Measurements from ENCODE around the gene THPO. TPM values are rescaled to one million over a fixed set of nuclear protein-coding genes. Genes with fewer than 3 reads are reported as not detected.

Gene THPO
- total and polyA plus RNA-seq, 10 of the 15 experiments (the other 5 are each of a cell fraction or from before 2014, with no cell fraction given) = not detected

- no peak for TF ChIP-seq REST (IDR thresholded peaks at IDR 0.05; ENCODE audit: low read depth, low read length)
- no peak for TF ChIP-seq KLF5 (IDR thresholded peaks at IDR 0.05; ENCODE audit: partially characterized antibody)
- peak; percentile 55 for TF ChIP-seq YY1 (IDR thresholded peaks at IDR 0.05; ENCODE audit: low read depth, low read length)
- TF ChIP-seq, protein P1, sequence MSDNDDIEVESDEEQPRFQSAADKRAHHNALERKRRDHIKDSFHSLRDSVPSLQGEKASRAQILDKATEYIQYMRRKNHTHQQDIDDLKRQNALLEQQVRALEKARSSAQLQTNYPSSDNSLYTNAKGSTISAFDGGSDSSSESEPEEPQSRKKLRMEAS (IDR thresholded peaks at IDR 0.05; ENCODE audit: low read depth, low read length) = no peak
- no peak for TF ChIP-seq ESRRA (IDR thresholded peaks at IDR 0.05; ENCODE audit: low read length)
- TF ChIP-seq SIN3A (IDR thresholded peaks at IDR 0.05; ENCODE audit: low read depth, low read length) = no peak
- TF ChIP-seq ZNF622 (IDR thresholded peaks at IDR 0.05) = no peak
- TF ChIP-seq SMAD5 (IDR thresholded peaks at IDR 0.05; ENCODE audit: low read depth) = no peak
- no peak for TF ChIP-seq SKIL (IDR thresholded peaks at IDR 0.05; ENCODE audit: low read depth, poor library complexity, severe bottlenecking)
- TF ChIP-seq BRCA1 (IDR thresholded peaks at IDR 0.05; ENCODE audit: low read depth, low read length) = no peak
- TF ChIP-seq ETV6 (conservative IDR thresholded peaks at IDR 0.05 in 1 of 2, IDR thresholded peaks at IDR 0.05 in 1 of 2; ENCODE audit: borderline replicate concordance in 1 of 2, low read depth in 1 of 2) = no peak
- TF ChIP-seq, protein P2, sequence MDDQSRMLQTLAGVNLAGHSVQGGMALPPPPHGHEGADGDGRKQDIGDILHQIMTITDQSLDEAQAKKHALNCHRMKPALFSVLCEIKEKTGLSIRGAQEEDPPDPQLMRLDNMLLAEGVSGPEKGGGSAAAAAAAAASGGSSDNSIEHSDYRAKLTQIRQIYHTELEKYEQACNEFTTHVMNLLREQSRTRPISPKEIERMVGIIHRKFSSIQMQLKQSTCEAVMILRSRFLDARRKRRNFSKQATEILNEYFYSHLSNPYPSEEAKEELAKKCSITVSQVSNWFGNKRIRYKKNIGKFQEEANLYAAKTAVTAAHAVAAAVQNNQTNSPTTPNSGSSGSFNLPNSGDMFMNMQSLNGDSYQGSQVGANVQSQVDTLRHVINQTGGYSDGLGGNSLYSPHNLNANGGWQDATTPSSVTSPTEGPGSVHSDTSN (IDR thresholded peaks at IDR 0.05; ENCODE audit: insufficient replicate concordance, low read depth, low read length) = no peak
- TF ChIP-seq NKRF (conservative IDR thresholded peaks at IDR 0.05) = no peak
- TF ChIP-seq RFX5 (IDR thresholded peaks at IDR 0.05; ENCODE audit: low read depth, low read length) = no peak
- TF ChIP-seq EED (IDR thresholded peaks at IDR 0.05; ENCODE audit: low read depth) = no peak
- TF ChIP-seq FOXM1 (IDR thresholded peaks at IDR 0.05; ENCODE audit: low read depth, low read length) = no peak
- no peak for TF ChIP-seq BCL11A (IDR thresholded peaks at IDR 0.05; ENCODE audit: low read depth, low read length)
Measured at GRCh38 chr3:184354121-184354728, 23.8 kb downstream of the THPO start (continued).
